Gastroesophageal sphincter (tissue), 4 donors: ENCODE data around the gene EPAS1. TPM values are rescaled to one million over a fixed set of nuclear protein-coding genes. Genes with fewer than 3 reads are reported as not detected.

Experiments
- ATAC-seq: fragments of 150-250 bp; one replicate; pipeline ENCODE4 v1.9.1; 2016; ENCODE audit warnings: mild to moderate bottlenecking, moderate library complexity
- H3K27ac ChIP-seq, 4 donors: fragments of 200-600 bp; sonication (generic) in 3 of 4; 1 replicate in 3 of 4; 2 replicates in 1 of 4; pipeline ENCODE4 v1.5.1; 2016 to 2019
- H3K27me3 ChIP-seq: fragments of 200-600 bp; sonication (generic); one replicate; pipeline ENCODE4 v1.5.1; 2019
- H3K36me3 ChIP-seq, 2 donors: fragments of 200-600 bp; sonication (generic); one replicate each; pipeline ENCODE4 v1.5.1; 2019; ENCODE audit warnings: control low read depth in 1 of 2
- H3K4me1 ChIP-seq, 3 donors: fragments of 200-600 bp; sonication (generic); 1 replicate in 2 of 3; 2 replicates in 1 of 3; pipeline ENCODE4 v1.5.1; 2016 to 2019; ENCODE audit warnings: control low read depth in 2 of 3
- H3K4me3 ChIP-seq, 2 donors: fragments of 200-600 bp; sonication (generic); one replicate each; pipeline ENCODE4 v1.5.1; 2019; ENCODE audit warnings: mild to moderate bottlenecking in 1 of 2, moderate library complexity in 1 of 2
- H3K9me3 ChIP-seq, 3 donors: fragments of 200-600 bp; sonication (generic); one replicate each; pipeline ENCODE4 v1.5.1; 2017 to 2019; ENCODE audit warnings: control low read depth in 2 of 3
- EP300 ChIP-seq: sonication (generic); formaldehyde crosslinking; IDR thresholded peaks from one replicate; pipeline ENCODE4 v1.6.1; 2017; ENCODE audit warnings: antibody characterized with exemption, mild to moderate bottlenecking
- POLR2A ChIP-seq, 2 donors: fragments of 450-650 bp; IDR thresholded peaks; one replicate each; pipeline ENCODE4 v1.6.1; 2017; ENCODE audit warnings: antibody characterized with exemption in 2 of 2, mild to moderate bottlenecking in 2 of 2, moderate library complexity in 1 of 2
- POLR2AphosphoS5 ChIP-seq: sonication (generic); formaldehyde crosslinking; IDR thresholded peaks from one replicate; pipeline ENCODE4 v1.6.1; 2017; ENCODE audit warnings: antibody characterized with exemption
- WGBS, 2 donors: methylation state at CpG; one replicate each; pipeline ENCODE4 v1.1.5; 2018; ENCODE audit warnings: low coverage in 1 of 2; 5-methylcytosine and 5-hydroxymethylcytosine counted together
- total RNA-seq, 4 donors: library from RNA; depleted of rRNA; stranded (reverse); fragments of >200 nt; gene quantifications; one replicate each; pipeline ENCODE4 v1.1.0, GENCODE V29; 2016
- TF ChIP-seq, protein P1 (sequence below), 4 experiments: fragments of 200-600 bp in 2 of 4; fragments of 450-650 bp in 2 of 4; sonication (generic) in 1 of 4; IDR thresholded peaks; one replicate each; pipeline ENCODE4 v1.5.1; 2017 to 2019; ENCODE audit warnings: antibody characterized with exemption in 4 of 4, mild to moderate bottlenecking in 2 of 4, moderate library complexity in 2 of 4

EPAS1 gene
- total RNA-seq, 4 donors from 2014 or later, result 101 to 152 (median 131) TPM

DNA sequence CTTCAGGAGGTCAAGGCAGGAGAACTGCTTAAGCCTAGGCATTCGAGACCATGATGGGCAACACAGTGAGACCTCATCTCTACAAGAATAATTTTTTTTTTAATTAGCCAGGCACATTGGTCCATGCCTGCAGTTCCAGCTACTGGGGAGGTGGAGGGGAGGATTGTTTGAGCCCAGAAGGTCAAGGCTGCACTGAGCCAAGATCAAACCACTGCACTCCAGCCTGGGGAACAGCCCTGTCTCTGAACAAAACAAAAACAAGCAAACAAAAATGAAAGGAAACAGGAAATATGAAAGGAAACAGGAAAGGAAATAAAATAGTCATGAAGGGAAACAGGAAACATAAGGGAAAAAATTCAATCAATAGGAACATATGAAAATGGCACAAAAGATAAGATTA lies 117.5 kb downstream of the EPAS1 start:
- Histone ChIP-seq H3K4me3 (no peak overlapping the region), H3K36me3 (no peaks in the 10 kb centered on the region), H3K27me3 (no peaks in the 10 kb centered on the region), H3K27ac (no peak overlapping the region), H3K9me3 (peaks cover 0 to 27% (median 0%) of the 10 kb centered on the region in 3 donors), H3K4me1 (peaks cover 0 to 1% (median 0%) of the 10 kb centered on the region in 3 donors)
- TF ChIP-seq, protein P1, sequence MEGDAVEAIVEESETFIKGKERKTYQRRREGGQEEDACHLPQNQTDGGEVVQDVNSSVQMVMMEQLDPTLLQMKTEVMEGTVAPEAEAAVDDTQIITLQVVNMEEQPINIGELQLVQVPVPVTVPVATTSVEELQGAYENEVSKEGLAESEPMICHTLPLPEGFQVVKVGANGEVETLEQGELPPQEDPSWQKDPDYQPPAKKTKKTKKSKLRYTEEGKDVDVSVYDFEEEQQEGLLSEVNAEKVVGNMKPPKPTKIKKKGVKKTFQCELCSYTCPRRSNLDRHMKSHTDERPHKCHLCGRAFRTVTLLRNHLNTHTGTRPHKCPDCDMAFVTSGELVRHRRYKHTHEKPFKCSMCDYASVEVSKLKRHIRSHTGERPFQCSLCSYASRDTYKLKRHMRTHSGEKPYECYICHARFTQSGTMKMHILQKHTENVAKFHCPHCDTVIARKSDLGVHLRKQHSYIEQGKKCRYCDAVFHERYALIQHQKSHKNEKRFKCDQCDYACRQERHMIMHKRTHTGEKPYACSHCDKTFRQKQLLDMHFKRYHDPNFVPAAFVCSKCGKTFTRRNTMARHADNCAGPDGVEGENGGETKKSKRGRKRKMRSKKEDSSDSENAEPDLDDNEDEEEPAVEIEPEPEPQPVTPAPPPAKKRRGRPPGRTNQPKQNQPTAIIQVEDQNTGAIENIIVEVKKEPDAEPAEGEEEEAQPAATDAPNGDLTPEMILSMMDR (IDR thresholded peaks at IDR 0.05), result no peak
- TF ChIP-seq EP300 (no peak), POLR2AphosphoS5 (no peak), POLR2A (IDR thresholded peaks at IDR 0.05) (no peak)
- no peak for ATAC-seq
- 100% methylated on average over 1 of the region's 1 CpG for WGBS, 2 donors

DNA sequence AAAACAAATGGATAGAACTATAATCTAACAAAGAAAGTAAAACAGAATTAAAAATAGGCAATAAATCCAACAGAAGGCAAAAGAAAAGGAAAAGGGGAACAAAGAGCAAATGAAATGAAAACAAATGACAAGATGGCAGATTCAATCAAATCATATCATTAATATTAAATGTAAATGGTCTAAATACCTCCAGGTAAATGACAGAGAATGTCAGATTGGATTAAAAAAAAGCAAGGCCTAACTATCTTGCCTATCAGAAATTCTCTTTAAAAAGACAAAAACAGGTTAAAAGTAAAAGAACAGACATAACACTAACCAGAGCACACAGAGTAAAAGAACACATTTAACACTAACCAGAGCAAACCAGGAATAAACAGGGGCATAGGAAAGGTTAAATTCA lies 119.1 kb downstream of the EPAS1 start:
- Histone ChIP-seq H3K4me1 (no peaks in the 10 kb centered on the region), H3K36me3 (no peaks in the 10 kb centered on the region)
- no peak for ATAC-seq

DNA sequence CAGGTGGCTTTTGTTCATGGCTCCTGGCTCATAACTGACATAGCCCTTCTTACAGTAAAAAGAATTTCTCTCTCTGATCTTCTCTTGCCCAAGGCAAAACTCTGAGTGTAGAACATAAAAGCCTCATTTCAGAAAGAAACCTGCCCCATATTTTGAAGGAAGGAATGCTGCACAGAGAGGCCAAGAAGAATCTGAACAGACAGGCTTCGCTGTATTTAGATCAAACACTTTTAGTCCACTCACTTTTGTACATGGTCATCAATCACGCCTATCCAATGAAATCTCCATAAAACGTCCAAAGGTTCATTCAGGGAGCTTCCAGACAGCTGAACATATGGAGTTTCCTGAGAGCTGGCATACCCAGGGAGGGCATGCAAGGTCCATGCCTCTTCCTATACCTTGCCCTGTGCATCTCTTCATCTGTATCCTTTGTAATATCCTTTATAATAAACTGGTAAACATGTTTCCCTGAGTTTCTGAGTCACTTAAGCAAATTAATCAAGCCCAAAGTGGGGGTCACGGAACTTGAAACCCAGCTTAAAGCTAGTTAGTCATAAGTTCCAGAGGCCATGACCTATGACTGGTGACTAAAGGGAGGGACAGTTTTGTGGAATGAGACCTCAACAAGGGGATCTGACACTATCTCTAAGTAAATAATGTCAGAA lies 119.7 kb downstream of the EPAS1 start:
- WGBS, 2 donors, result 70 to 86% methylated on average over 4 of the region's 4 CpGs
- no peak overlapping the region for H3K27ac ChIP-seq
- H3K4me3 ChIP-seq, result no peak overlapping the region
- ATAC-seq, result no peak
- no peaks in the 10 kb centered on the region for H3K4me1 ChIP-seq
- H3K36me3 ChIP-seq, result no peaks in the 10 kb centered on the region
- TF ChIP-seq EP300, result no peak
- H3K27me3 ChIP-seq, result no peaks in the 10 kb centered on the region
- H3K9me3 ChIP-seq, result peaks cover 0 to 27% (median 0%) of the 10 kb centered on the region in 3 donors

More for the DNA sequence above, 119.1 kb downstream of the EPAS1 start:
- TF ChIP-seq, protein P1 (IDR thresholded peaks at IDR 0.05), result no peak
- TF ChIP-seq EP300 (no peak), POLR2AphosphoS5 (no peak), POLR2A (IDR thresholded peaks at IDR 0.05) (no peak)
- Histone ChIP-seq H3K4me3 (no peak overlapping the region), H3K27ac (no peak overlapping the region), H3K9me3 (peaks cover 0 to 27% (median 0%) of the 10 kb centered on the region in 3 donors), H3K27me3 (no peaks in the 10 kb centered on the region)

DNA sequence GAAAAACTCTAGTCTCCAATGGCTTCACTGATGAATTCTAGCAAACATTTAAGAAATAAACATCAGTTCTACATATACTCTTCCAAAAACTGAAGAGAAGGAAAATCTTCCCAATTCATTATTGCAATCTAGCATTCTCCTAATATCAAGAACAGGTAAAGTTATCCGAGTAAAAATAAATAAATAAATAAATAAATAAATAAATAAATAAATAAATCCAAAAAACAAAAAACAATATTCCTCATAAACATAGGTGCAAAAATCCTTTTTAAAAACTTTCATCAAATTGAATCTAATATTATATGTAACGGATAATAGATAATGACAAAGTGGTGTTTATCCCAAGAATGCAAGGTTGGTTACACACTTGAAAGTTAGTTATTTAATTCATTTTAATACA lies 123.7 kb downstream of the EPAS1 start:
- H3K27ac ChIP-seq, result no peak overlapping the region
- TF ChIP-seq, protein P1 (IDR thresholded peaks at IDR 0.05), result no peak
- TF ChIP-seq EP300, result no peak
- TF ChIP-seq POLR2AphosphoS5, result no peak
- TF ChIP-seq POLR2A (IDR thresholded peaks at IDR 0.05), result no peak
- H3K4me1 ChIP-seq, result no peaks in the 10 kb centered on the region
- H3K4me3 ChIP-seq, result no peak overlapping the region
- peaks cover 0 to 27% (median 0%) of the 10 kb centered on the region in 3 donors for H3K9me3 ChIP-seq
- no peaks in the 10 kb centered on the region for H3K36me3 ChIP-seq
- no peaks in the 10 kb centered on the region for H3K27me3 ChIP-seq
- ATAC-seq, result no peak
- WGBS, 2 donors, result 88 to 100% methylated on average over 2 of the region's 2 CpGs

DNA sequence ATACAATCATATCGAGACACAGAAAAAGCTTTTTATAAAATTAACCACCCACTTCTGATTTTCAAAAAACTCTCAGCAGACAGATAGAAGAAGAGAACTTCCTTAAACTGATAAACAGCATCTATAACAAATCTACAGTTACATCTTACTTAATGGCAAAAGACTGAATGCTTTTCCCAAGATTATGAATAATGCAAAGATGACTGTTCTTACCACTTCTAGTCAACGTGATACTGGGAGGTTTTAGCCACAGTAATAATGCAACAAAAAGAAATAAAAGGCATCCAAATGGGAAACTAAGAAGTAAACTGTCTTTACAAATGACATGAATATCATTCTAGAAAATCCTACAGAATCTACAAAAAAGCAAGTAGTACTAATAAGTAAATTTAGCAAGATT lies 124.2 kb downstream of the EPAS1 start:
- no peak overlapping the region for H3K4me3 ChIP-seq
- H3K36me3 ChIP-seq, result no peaks in the 10 kb centered on the region
- H3K4me1 ChIP-seq, result no peaks in the 10 kb centered on the region
- TF ChIP-seq EP300 (no peak), POLR2A (IDR thresholded peaks at IDR 0.05) (no peak), POLR2AphosphoS5 (no peak)
- TF ChIP-seq, protein P1 (IDR thresholded peaks at IDR 0.05), result no peak
- no peak for ATAC-seq
- 73 to 78% methylated on average over 2 of the region's 2 CpGs for WGBS, 2 donors
- H3K27me3 ChIP-seq, result no peaks in the 10 kb centered on the region
- peaks cover 0 to 25% (median 0%) of the 10 kb centered on the region in 3 donors for H3K9me3 ChIP-seq
- H3K27ac ChIP-seq, result no peak overlapping the region
